Loucy (cell line): ENCODE results near the gene SLC9A2.
A peak's percentile ranks its signal among the peaks of the same experiment; 100 is the strongest.

ENCODE experiments used
- H2AFZ ChIP-seq: fragments of 200-600 bp; sonication (generic); 2 replicates; pipeline ENCODE4 v1.6.0; 2016; ENCODE audit warnings: antibody characterized with exemption, mild to moderate bottlenecking, low read length, moderate library complexity
- H3F3A ChIP-seq: fragments of 200-600 bp; 2 replicates; pipeline ENCODE4 v1.6.0; 2016; ENCODE audit warnings: antibody characterized with exemption, low read depth, mild to moderate bottlenecking
- H3K27me3 ChIP-seq: fragments of 200-600 bp; sonication (generic); 2 replicates; pipeline ENCODE4 v1.6.1; 2014; ENCODE audit warnings: low read length, mild to moderate bottlenecking; ENCODE audit not compliant: insufficient read depth, poor library complexity, severe bottlenecking
- H3K36me3 ChIP-seq: fragments of 200-600 bp; sonication (generic); 2 replicates; pipeline ENCODE4 v1.6.1; 2016; ENCODE audit warnings: low read length; ENCODE audit not compliant: insufficient read depth
- H3K4me1 ChIP-seq: fragments of 200-600 bp; sonication (generic); 2 replicates; pipeline ENCODE4 v1.5.1; 2014; ENCODE audit warnings: low read length, mild to moderate bottlenecking; ENCODE audit not compliant: insufficient read depth, poor library complexity, severe bottlenecking
- H3K4me2 ChIP-seq: fragments of 200-600 bp; sonication (generic); 2 replicates; pipeline ENCODE4 v1.6.0; 2014; ENCODE audit warnings: antibody characterized with exemption, low read length, low read depth, mild to moderate bottlenecking; ENCODE audit not compliant: poor library complexity, severe bottlenecking
- H3K4me3 ChIP-seq: fragments of 200-600 bp; sonication (generic); 2 replicates; pipeline ENCODE4 v1.5.1; 2014; ENCODE audit warnings: low read length, mild to moderate bottlenecking, mixed read lengths; ENCODE audit not compliant: poor library complexity, severe bottlenecking
- H3K79me2 ChIP-seq: fragments of 200-600 bp; sonication (generic); 2 replicates; pipeline ENCODE4 v1.6.1; 2014; ENCODE audit warnings: low read length; ENCODE audit not compliant: insufficient read depth
- H3K9ac ChIP-seq: fragments of 200-600 bp; sonication (generic); 2 replicates; pipeline ENCODE4 v1.6.0; 2014; ENCODE audit warnings: mild to moderate bottlenecking, low read depth, low read length, moderate library complexity; ENCODE audit not compliant: poor library complexity, severe bottlenecking
- H3K9me2 ChIP-seq: fragments of 200-600 bp; sonication (generic); replicated peaks from 2 replicates; pipeline ENCODE4 v1.6.1; 2016; ENCODE audit warnings: low read depth, low read length, mixed read lengths
- H3K9me3 ChIP-seq: fragments of 200-600 bp; sonication (generic); 2 replicates; pipeline ENCODE4 v1.6.1; 2014; ENCODE audit warnings: mild to moderate bottlenecking, antibody characterized with exemption, low read length, low read depth; ENCODE audit not compliant: insufficient read depth
- H4K20me1 ChIP-seq: fragments of 200-600 bp; sonication (generic); 2 replicates; pipeline ENCODE4 v1.6.0; 2014; ENCODE audit warnings: antibody characterized with exemption, low read length, mild to moderate bottlenecking; ENCODE audit not compliant: insufficient read depth, poor library complexity, severe bottlenecking
- EZH2phosphoT487 ChIP-seq: fragments of 200-600 bp; IDR thresholded peaks from 2 replicates; pipeline ENCODE4 v1.6.1; 2018; ENCODE audit warnings: antibody characterized with exemption, mild to moderate bottlenecking, moderate library complexity, borderline replicate concordance
- TF ChIP-seq, protein P1 (sequence below): fragments of 200-600 bp; sonication (generic); conservative IDR thresholded peaks from 2 replicates; pipeline ENCODE4 v1.5.1; 2014; ENCODE audit warnings: mild to moderate bottlenecking, antibody characterized with exemption, low read length

Gene SLC9A2

GRCh38 chr2:102589444-102589843, 29.9 kb upstream of the SLC9A2 start:
- H3K9me2 ChIP-seq: no peaks in the 10 kb centered on the region
- H3K79me2 ChIP-seq: no peaks in the 10 kb centered on the region
- H3K9me3 ChIP-seq: no peaks in the 10 kb centered on the region

DNA sequence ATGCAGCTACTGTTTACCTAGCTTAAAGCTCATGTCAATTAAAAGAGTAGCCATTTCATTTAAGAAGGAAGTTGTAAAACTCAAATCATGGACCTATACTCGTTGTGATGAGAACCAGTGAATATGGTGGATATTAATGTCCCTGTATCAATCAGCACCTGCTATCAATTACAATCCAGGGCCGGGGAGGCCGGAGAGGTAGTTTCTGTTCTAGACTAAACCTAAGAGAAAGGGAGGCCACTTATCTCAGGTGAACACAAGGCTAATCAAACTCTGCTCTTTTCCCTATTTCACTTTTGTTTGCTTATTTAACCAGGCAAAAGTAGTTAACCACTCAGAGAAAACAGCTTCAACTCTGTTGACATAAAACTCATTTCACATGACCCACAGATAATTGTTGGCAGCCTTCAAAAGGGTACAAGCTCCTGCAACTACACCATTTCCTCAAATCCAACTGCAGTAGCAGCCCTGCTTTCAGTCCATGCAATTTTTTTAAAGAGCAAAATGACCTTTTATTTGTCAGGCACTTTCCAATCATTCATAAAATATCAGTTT, 27.8 kb upstream of the SLC9A2 start:
- Histone ChIP-seq H2AFZ (peak overlapping the region; percentile 50), H3K9me2 (no peaks in the 10 kb centered on the region), H3K36me3 (no peaks in the 10 kb centered on the region), H4K20me1 (no peaks in the 10 kb centered on the region), H3F3A (no peaks in the 10 kb centered on the region), H3K4me3 (no peak overlapping the region), H3K4me1 (no peaks in the 10 kb centered on the region), H3K4me2 (no peak overlapping the region), H3K79me2 (no peaks in the 10 kb centered on the region), H3K9ac (no peak overlapping the region), H3K27me3 (no peaks in the 10 kb centered on the region), H3K9me3 (no peaks in the 10 kb centered on the region)
- TF ChIP-seq, protein P1, sequence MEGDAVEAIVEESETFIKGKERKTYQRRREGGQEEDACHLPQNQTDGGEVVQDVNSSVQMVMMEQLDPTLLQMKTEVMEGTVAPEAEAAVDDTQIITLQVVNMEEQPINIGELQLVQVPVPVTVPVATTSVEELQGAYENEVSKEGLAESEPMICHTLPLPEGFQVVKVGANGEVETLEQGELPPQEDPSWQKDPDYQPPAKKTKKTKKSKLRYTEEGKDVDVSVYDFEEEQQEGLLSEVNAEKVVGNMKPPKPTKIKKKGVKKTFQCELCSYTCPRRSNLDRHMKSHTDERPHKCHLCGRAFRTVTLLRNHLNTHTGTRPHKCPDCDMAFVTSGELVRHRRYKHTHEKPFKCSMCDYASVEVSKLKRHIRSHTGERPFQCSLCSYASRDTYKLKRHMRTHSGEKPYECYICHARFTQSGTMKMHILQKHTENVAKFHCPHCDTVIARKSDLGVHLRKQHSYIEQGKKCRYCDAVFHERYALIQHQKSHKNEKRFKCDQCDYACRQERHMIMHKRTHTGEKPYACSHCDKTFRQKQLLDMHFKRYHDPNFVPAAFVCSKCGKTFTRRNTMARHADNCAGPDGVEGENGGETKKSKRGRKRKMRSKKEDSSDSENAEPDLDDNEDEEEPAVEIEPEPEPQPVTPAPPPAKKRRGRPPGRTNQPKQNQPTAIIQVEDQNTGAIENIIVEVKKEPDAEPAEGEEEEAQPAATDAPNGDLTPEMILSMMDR: no peak
- no peak for TF ChIP-seq EZH2phosphoT487

More at GRCh38 chr2:102589444-102589843, 29.9 kb upstream of the SLC9A2 start:
- H4K20me1 ChIP-seq: no peaks in the 10 kb centered on the region
- no peaks in the 10 kb centered on the region for H3F3A ChIP-seq
- no peak overlapping the region for H3K9ac ChIP-seq
- no peak overlapping the region for H3K4me2 ChIP-seq
- H3K36me3 ChIP-seq: no peaks in the 10 kb centered on the region
- no peak overlapping the region for H2AFZ ChIP-seq
- TF ChIP-seq, protein P1: no peak
- TF ChIP-seq EZH2phosphoT487: no peak
- H3K4me3 ChIP-seq: no peak overlapping the region
- no peaks in the 10 kb centered on the region for H3K27me3 ChIP-seq
- no peaks in the 10 kb centered on the region for H3K4me1 ChIP-seq

GRCh38 chr2:102592601-102593000, 26.8 kb upstream of the SLC9A2 start:
- Histone ChIP-seq H3K79me2 (no peaks in the 10 kb centered on the region), H3K9me3 (no peaks in the 10 kb centered on the region)

More at GRCh38 chr2:102592601-102593000, 26.8 kb upstream of the SLC9A2 start:
- Histone ChIP-seq H3K4me1 (no peaks in the 10 kb centered on the region), H3K9me2 (no peaks in the 10 kb centered on the region), H3F3A (no peaks in the 10 kb centered on the region), H4K20me1 (no peaks in the 10 kb centered on the region), H3K36me3 (no peaks in the 10 kb centered on the region), H3K4me2 (no peak overlapping the region), H3K9ac (no peak overlapping the region), H3K27me3 (no peaks in the 10 kb centered on the region), H2AFZ (no peak overlapping the region), H3K4me3 (no peak overlapping the region)
- TF ChIP-seq, protein P1: peak; percentile 95
- no peak for TF ChIP-seq EZH2phosphoT487
